Panc1 (cell line): Measurements from ENCODE around the gene KDF1. TPM values are rescaled to one million over a fixed set of nuclear protein-coding genes. Genes with fewer than 3 reads are reported as not detected.

ENCODE experiments used
- ATAC-seq: fragments of 200-7000 bp; cut with Tn5 transposase; 2 replicates; pipeline ENCODE4 v1.9.1; 2020; ENCODE audit warnings: mild to moderate bottlenecking, moderate library complexity
- BruUV-seq: library from RNA; stranded (reverse); fragments of 400-500 nt; replicated peaks from 2 replicates; lab custom pipeline; 2021; lab: Mats Ljungman, UMichigan
- CTCF ChIA-PET: fragments of 300-600 bp; sonication (Branson Sonifier 250); formaldehyde crosslinking; loops from one replicate; lab custom pipeline; 2022; ENCODE audit warnings: antibody characterized with exemption; lab: Charles Lee
- POLR2A ChIA-PET: fragments of 300-600 bp; sonication (Branson Sonifier 250); formaldehyde crosslinking; loops from one replicate; lab custom pipeline; 2022; ENCODE audit warnings: antibody characterized with exemption; lab: Charles Lee
- DNase-seq: peaks from one replicate; pipeline ENCODE4 v3.0.0-alpha.2; 2010; ENCODE audit warnings: low read depth, low spot score
- H3K27ac ChIP-seq: 2 replicates; pipeline ENCODE4 v1.5.1; 2011; ENCODE audit warnings: mild to moderate bottlenecking, low read length, inconsistent platforms
- H3K27me3 ChIP-seq: fragments of 200-500 bp; sonication (Bioruptor generic); 2 replicates; pipeline ENCODE4 v1.6.0; 2014; ENCODE audit warnings: low read length, inconsistent platforms; ENCODE audit not compliant: control insufficient read depth, insufficient read depth
- H3K36me3 ChIP-seq: fragments of 200-500 bp; sonication (Bioruptor generic); 2 replicates; pipeline ENCODE4 v1.5.1; 2014; ENCODE audit warnings: inconsistent platforms, mild to moderate bottlenecking, low read length, moderate library complexity; ENCODE audit not compliant: control insufficient read depth, insufficient read depth
- H3K4me1 ChIP-seq: 2 replicates; pipeline ENCODE4 v1.5.1; 2011; ENCODE audit warnings: inconsistent platforms, mild to moderate bottlenecking, low read length, moderate library complexity; ENCODE audit not compliant: control insufficient read depth, insufficient read depth
- H3K4me3 ChIP-seq, 2 experiments: 2 replicates each; pipeline ENCODE4 v1.5.1; 2011 to 2012; ENCODE audit warnings: low read depth in 2 of 2, low read length in 2 of 2, mild to moderate bottlenecking in 2 of 2, inconsistent platforms in 1 of 2, moderate library complexity in 1 of 2
- H3K9me3 ChIP-seq: fragments of 200-500 bp; sonication (Bioruptor generic); 2 replicates; pipeline ENCODE4 v1.5.1; 2014; ENCODE audit warnings: low read depth, mild to moderate bottlenecking, inconsistent platforms, low read length, moderate library complexity; ENCODE audit not compliant: control insufficient read depth, insufficient read depth
- POLR2AphosphoS5 ChIP-seq: IDR thresholded peaks from 2 replicates; pipeline ENCODE4 v1.6.1; 2012; ENCODE audit warnings: mild to moderate bottlenecking, low read depth, low read length, moderate library complexity
- REST ChIP-seq, 2 experiments: IDR thresholded peaks; 2 replicates each; pipeline ENCODE4 v1.6.1; 2011 to 2012; ENCODE audit warnings: low read depth in 2 of 2, control low read depth in 1 of 2, low read length in 1 of 2, mild to moderate bottlenecking in 1 of 2, moderate library complexity in 1 of 2; ENCODE audit not compliant: insufficient read depth in 1 of 2
- SIN3A ChIP-seq: IDR thresholded peaks from 2 replicates; pipeline ENCODE4 v1.6.1; 2012; ENCODE audit warnings: low read depth, mild to moderate bottlenecking, low read length, moderate library complexity, borderline replicate concordance; ENCODE audit not compliant: insufficient read depth
- TCF7L2 ChIP-seq: IDR thresholded peaks from 2 replicates; pipeline ENCODE4 v1.6.1; 2011; ENCODE audit warnings: mild to moderate bottlenecking, low read depth, low read length, inconsistent platforms
- in situ Hi-C: cut with HindIII; loops from 2 replicates; pipeline ENCODE4 v1.10.0; 2016; ENCODE audit warnings: low sequenced_read_pairs, low pct_unique_long_range_greater_than_20kb
- intact Hi-C: fragments of 100-400 bp; cut with micrococcal nuclease; formaldehyde crosslinking; loops from one replicate; pipeline ENCODE4 v1.10.0; 2022; ENCODE audit not compliant: unreplicated experiment
- total RNA-seq: library from RNA; stranded (reverse); gene quantifications from one replicate; pipeline ENCODE4 v1.2.1, GENCODE V29; 2021; ENCODE audit not compliant: unreplicated experiment
- TF ChIP-seq, protein P1 (sequence below): fragments of 450-650 bp; IDR thresholded peaks from 2 replicates; pipeline ENCODE4 v1.5.1; 2017; ENCODE audit warnings: mild to moderate bottlenecking

KDF1 gene
- total RNA-seq, 1 experiment from 2014 or later: 3.2 TPM

GRCh38 chr1:26971590-26971989, 11.3 kb upstream of the KDF1 start:
- intact Hi-C loops (no loop called here), in situ Hi-C loops (no loop called here)
- no peaks in the 10 kb centered on the region for H3K9me3 ChIP-seq
- no peaks in the 10 kb centered on the region for H3K36me3 ChIP-seq
- H3K4me3 ChIP-seq: no peak overlapping the region
- ChIA-PET POLR2A (no interaction called here), CTCF (no interaction called here)
- no peaks in the 10 kb centered on the region for H3K27me3 ChIP-seq
- BruUV-seq: no TSS peak
- DNase-seq (no peak), ATAC-seq (no peak)
- H3K4me1 ChIP-seq: 0 out of 2 replicates have a peak, but pooled peaks cover 3% of the 10 kb centered on the region
- no peak for TF ChIP-seq REST (IDR thresholded peaks at IDR 0.05; ENCODE audit: insufficient read depth in 1 of 2, low read depth in 2 of 2, low read length in 1 of 2)
- TF ChIP-seq, protein P1, sequence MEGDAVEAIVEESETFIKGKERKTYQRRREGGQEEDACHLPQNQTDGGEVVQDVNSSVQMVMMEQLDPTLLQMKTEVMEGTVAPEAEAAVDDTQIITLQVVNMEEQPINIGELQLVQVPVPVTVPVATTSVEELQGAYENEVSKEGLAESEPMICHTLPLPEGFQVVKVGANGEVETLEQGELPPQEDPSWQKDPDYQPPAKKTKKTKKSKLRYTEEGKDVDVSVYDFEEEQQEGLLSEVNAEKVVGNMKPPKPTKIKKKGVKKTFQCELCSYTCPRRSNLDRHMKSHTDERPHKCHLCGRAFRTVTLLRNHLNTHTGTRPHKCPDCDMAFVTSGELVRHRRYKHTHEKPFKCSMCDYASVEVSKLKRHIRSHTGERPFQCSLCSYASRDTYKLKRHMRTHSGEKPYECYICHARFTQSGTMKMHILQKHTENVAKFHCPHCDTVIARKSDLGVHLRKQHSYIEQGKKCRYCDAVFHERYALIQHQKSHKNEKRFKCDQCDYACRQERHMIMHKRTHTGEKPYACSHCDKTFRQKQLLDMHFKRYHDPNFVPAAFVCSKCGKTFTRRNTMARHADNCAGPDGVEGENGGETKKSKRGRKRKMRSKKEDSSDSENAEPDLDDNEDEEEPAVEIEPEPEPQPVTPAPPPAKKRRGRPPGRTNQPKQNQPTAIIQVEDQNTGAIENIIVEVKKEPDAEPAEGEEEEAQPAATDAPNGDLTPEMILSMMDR: no peak
- TF ChIP-seq TCF7L2: no peak
- no peak for TF ChIP-seq SIN3A
- TF ChIP-seq POLR2AphosphoS5: no peak
- H3K27ac ChIP-seq: no peak overlapping the region

- BruUV-seq: no TSS peak
- in situ Hi-C loops (no loop called here), intact Hi-C loops (no loop called here)
- no peak for ATAC-seq
- TF ChIP-seq REST (IDR thresholded peaks at IDR 0.05; ENCODE audit: insufficient read depth in 1 of 2, low read depth in 2 of 2, low read length in 1 of 2): no peak
- no peak for TF ChIP-seq SIN3A
- TF ChIP-seq, protein P1: no peak
- no peak for TF ChIP-seq TCF7L2
- TF ChIP-seq POLR2AphosphoS5: no peak
- no peak for DNase-seq
- 0 out of 2 replicates have a peak, but pooled peaks cover 3% of the 10 kb centered on the region for H3K4me1 ChIP-seq
- ChIA-PET POLR2A (no interaction called here), CTCF (no interaction called here)
- H3K4me3 ChIP-seq: no peak overlapping the region
- no peak overlapping the region for H3K27ac ChIP-seq
- H3K9me3 ChIP-seq: no peaks in the 10 kb centered on the region
- H3K36me3 ChIP-seq: no peaks in the 10 kb centered on the region
- no peaks in the 10 kb centered on the region for H3K27me3 ChIP-seq
Observed at GRCh38 chr1:26970810-26971209, 10.5 kb upstream of the KDF1 start.
